H1 (cell line): ENCODE results near the gene PATL2. TPM values are rescaled to one million over a fixed set of nuclear protein-coding genes. Genes with fewer than 3 reads are reported as not detected.

Source experiments
- CTCF ChIA-PET: fragments of 300-600 bp; sonication (Branson Sonifier 250); formaldehyde crosslinking; loops from one replicate; lab custom pipeline; 2021; ENCODE audit not compliant: partially characterized antibody; lab: Charles Lee
- POLR2A ChIA-PET: fragments of 300-600 bp; sonication (Branson Sonifier 250); formaldehyde crosslinking; loops from one replicate; lab custom pipeline; 2021; ENCODE audit warnings: inconsistent platforms; ENCODE audit not compliant: partially characterized antibody; lab: Charles Lee
- DNase-seq, 2 experiments: peaks; one replicate each; pipeline versions ENCODE4 v3.0.0 to v3.0.0-alpha.2; 2010 to 2022; ENCODE audit warnings: low spot score in 2 of 2, low read depth in 1 of 2, mixed read lengths in 1 of 2
- FAIRE-seq: peaks from 2 replicates; lab custom pipeline; 2011; peaks lifted over from hg19 to GRCh38; lab: Jason Lieb, UNC
- H2AFZ ChIP-seq: 2 replicates; pipeline ENCODE4 v1.8.1; 2012; ENCODE audit warnings: low read length, inconsistent platforms
- H2AK5ac ChIP-seq: 2 replicates; pipeline ENCODE4 v1.6.1; 2013; ENCODE audit warnings: low read depth, low read length
- H2BK120ac ChIP-seq: replicated peaks from 2 replicates; pipeline ENCODE3; 2013; ENCODE audit warnings: low read depth, low read length, inconsistent platforms
- H2BK12ac ChIP-seq: 2 replicates; pipeline ENCODE4 v1.6.1; 2013; ENCODE audit warnings: low read depth, low read length
- H2BK15ac ChIP-seq: 2 replicates; pipeline ENCODE4 v1.6.1; 2013; ENCODE audit warnings: low read length
- H2BK20ac ChIP-seq: 2 replicates; pipeline ENCODE4 v1.6.1; 2013; ENCODE audit warnings: low read length
- H2BK5ac ChIP-seq: 2 replicates; pipeline ENCODE4 v1.6.1; 2013; ENCODE audit warnings: low read depth, low read length
- H3K14ac ChIP-seq: 2 replicates; pipeline ENCODE4 v1.6.1; 2013; ENCODE audit warnings: inconsistent platforms; ENCODE audit not compliant: insufficient read length
- H3K18ac ChIP-seq: 2 replicates; pipeline ENCODE4 v1.6.1; 2013; ENCODE audit warnings: low read length; ENCODE audit errors: extremely low read depth
- H3K23ac ChIP-seq: 2 replicates; pipeline ENCODE4 v1.6.1; 2013; ENCODE audit warnings: inconsistent platforms; ENCODE audit not compliant: insufficient read length
- H3K23me2 ChIP-seq: 2 replicates; pipeline ENCODE4 v1.6.1; 2013; ENCODE audit warnings: low read depth, low read length
- H3K27ac ChIP-seq: 2 replicates; pipeline ENCODE4 v1.6.1; 2011; ENCODE audit warnings: low read depth, low read length, inconsistent platforms
- H3K27me3 ChIP-seq, 4 experiments: replicated peaks in 1 of 4; 1 replicate in 1 of 4; 2 replicates in 3 of 4; pipeline versions ENCODE4 v1.6.1 to v1.8.1; 2011 to 2013; ENCODE audit warnings: low read length in 3 of 4, mild to moderate bottlenecking in 3 of 4, inconsistent platforms in 2 of 4, mixed read lengths in 2 of 4, moderate library complexity in 1 of 4; ENCODE audit not compliant: control insufficient read depth in 3 of 4, insufficient read depth in 3 of 4; ENCODE audit errors: extremely low read depth in 1 of 4
- H3K36me3 ChIP-seq, 4 experiments: 2 replicates each; pipeline versions ENCODE4 v1.6.1 to v1.8.1; 2011 to 2013; ENCODE audit warnings: mild to moderate bottlenecking in 4 of 4, low read length in 3 of 4, moderate library complexity in 2 of 4, control low read depth in 1 of 4, inconsistent platforms in 1 of 4; ENCODE audit not compliant: insufficient read depth in 4 of 4, control insufficient read depth in 2 of 4
- H3K4ac ChIP-seq: replicated peaks from 2 replicates; pipeline ENCODE3; 2013; ENCODE audit warnings: low read length, low read depth, mixed read lengths, inconsistent platforms; ENCODE audit not compliant: insufficient read length
- H3K4me1 ChIP-seq, 4 experiments: replicated peaks in 1 of 4; 1 replicate in 1 of 4; 2 replicates in 3 of 4; pipeline versions ENCODE4 v1.6.1 to v1.8.1; 2011 to 2013; ENCODE audit warnings: low read length in 3 of 4, inconsistent platforms in 2 of 4, mixed read lengths in 1 of 4; ENCODE audit not compliant: insufficient read depth in 4 of 4, control insufficient read depth in 3 of 4
- H3K4me2 ChIP-seq, 2 experiments: 2 replicates each; pipeline versions ENCODE4 v1.6.1 to v1.8.1; 2011 to 2013; ENCODE audit warnings: low read depth in 2 of 2, low read length in 2 of 2, control low read depth in 1 of 2, inconsistent platforms in 1 of 2, mild to moderate bottlenecking in 1 of 2; ENCODE audit not compliant: insufficient read depth in 1 of 2
- H3K4me3 ChIP-seq, 4 experiments: fragments of 200-600, 300-600 bp in 1 of 4; sonication (generic), shearing (Covaris generic), sonication (Bioruptor Twin) in 1 of 4; 2 replicates each; pipeline versions ENCODE4 v1.5.1 to v1.8.1; 2011 to 2016; ENCODE audit warnings: low read length in 4 of 4, low read depth in 3 of 4, control low read depth in 2 of 4, inconsistent platforms in 2 of 4, mild to moderate bottlenecking in 2 of 4, mixed read lengths in 1 of 4, moderate library complexity in 1 of 4; ENCODE audit not compliant: insufficient read depth in 2 of 4; ENCODE audit errors: extremely low read depth in 1 of 4
- H3K56ac ChIP-seq: replicated peaks from 2 replicates; pipeline ENCODE3; 2013; ENCODE audit warnings: low read depth, mild to moderate bottlenecking, mixed read lengths, low read length, inconsistent platforms; ENCODE audit not compliant: insufficient read length
- H3K79me1 ChIP-seq: 2 replicates; pipeline ENCODE4 v1.6.1; 2013; ENCODE audit warnings: low read depth, low read length, control low read depth
- H3K79me2 ChIP-seq, 2 experiments: 2 replicates each; pipeline versions ENCODE4 v1.6.1 to v1.8.1; 2012 to 2013; ENCODE audit warnings: low read length in 2 of 2, mild to moderate bottlenecking in 2 of 2, inconsistent platforms in 1 of 2; ENCODE audit not compliant: insufficient read depth in 2 of 2, control insufficient read depth in 1 of 2
- H3K9ac ChIP-seq, 4 experiments: replicated peaks in 1 of 4; 1 replicate in 1 of 4; 2 replicates in 3 of 4; pipeline versions ENCODE4 v1.6.1 to v1.8.1; 2011 to 2013; ENCODE audit warnings: low read depth in 3 of 4, low read length in 3 of 4, control low read depth in 2 of 4, mild to moderate bottlenecking in 2 of 4, moderate library complexity in 2 of 4, inconsistent platforms in 1 of 4; ENCODE audit errors: extremely low read depth in 1 of 4
- H3K9me3 ChIP-seq, 2 experiments: 2 replicates each; pipeline versions ENCODE4 v1.6.1 to v1.8.1; 2012 to 2013; ENCODE audit warnings: mild to moderate bottlenecking in 2 of 2, moderate library complexity in 2 of 2, control low read depth in 1 of 2, inconsistent platforms in 1 of 2, low read depth in 1 of 2, low read length in 1 of 2, mixed read lengths in 1 of 2; ENCODE audit not compliant: insufficient read depth in 2 of 2
- H4K20me1 ChIP-seq, 2 experiments: replicated peaks in 1 of 2; 2 replicates each; pipeline versions ENCODE3 to v1.8.1; 2011 to 2013; ENCODE audit warnings: inconsistent platforms in 2 of 2, low read length in 2 of 2, mild to moderate bottlenecking in 1 of 2; ENCODE audit not compliant: insufficient read depth in 2 of 2, control insufficient read depth in 1 of 2
- H4K5ac ChIP-seq: 2 replicates; pipeline ENCODE4 v1.6.1; 2013; ENCODE audit warnings: low read length, low read depth, mixed read lengths, inconsistent platforms; ENCODE audit not compliant: insufficient read length
- H4K8ac ChIP-seq: 2 replicates; pipeline ENCODE4 v1.8.0; 2013; ENCODE audit warnings: mild to moderate bottlenecking, moderate library complexity, low read length, inconsistent platforms; ENCODE audit not compliant: insufficient read depth; ENCODE audit errors: extremely low read depth
- H4K91ac ChIP-seq: replicated peaks from 2 replicates; pipeline ENCODE3; 2013; ENCODE audit warnings: low read length, mixed read lengths, inconsistent platforms; ENCODE audit not compliant: insufficient read length
- CHD1 ChIP-seq: IDR thresholded peaks from 2 replicates; pipeline ENCODE4 v1.6.1; 2012; ENCODE audit warnings: low read depth, low read length, improper control_type of control experiment
- CHD2 ChIP-seq: IDR thresholded peaks from 2 replicates; pipeline ENCODE4 v1.6.1; 2012; ENCODE audit warnings: low read length, improper control_type of control experiment
- GTF2F1 ChIP-seq: IDR thresholded peaks from 2 replicates; pipeline ENCODE4 v1.6.1; 2012; ENCODE audit warnings: low read depth, low read length, improper control_type of control experiment, borderline replicate concordance
- MAFK ChIP-seq: IDR thresholded peaks from 2 replicates; pipeline ENCODE4 v1.6.1; 2012; ENCODE audit warnings: low read depth, mild to moderate bottlenecking, improper control_type of control experiment, low read length
- SAP30 ChIP-seq: fragments of 300-600 bp; sonication (generic); IDR thresholded peaks from 2 replicates; pipeline ENCODE4 v1.7.1; 2012; ENCODE audit warnings: low read length, moderate library complexity, mild to moderate bottlenecking, inconsistent platforms; ENCODE audit not compliant: insufficient read depth, insufficient replicate concordance
- whole genome bisulfite sequencing, 2 experiments: shearing (Covaris generic) in 1 of 2; methylation state at CpG; one replicate each; pipeline versions ENCODE4 v1.1.6 to v1.1.7; 2013 to 2015; ENCODE audit warnings: low lambda C conversion rate in 2 of 2, mixed read lengths in 2 of 2, inconsistent platforms in 1 of 2, low coverage in 1 of 2, missing lambda C conversion rate in 1 of 2; ENCODE audit not compliant: insufficient replicate concordance in 2 of 2, insufficient coverage in 1 of 2, insufficient read length in 1 of 2; ENCODE audit errors: extremely low coverage in 1 of 2, missing lambda C conversion rate in 1 of 2; 5-methylcytosine and 5-hydroxymethylcytosine counted together
- polyA plus RNA-seq, 7 experiments: library from polyadenylated mRNA; depleted of rRNA in 3 of 7; stranded (reverse) in 5 of 7; unstranded in 2 of 7; fragments of >200 nt in 5 of 7; fragments of 200-250 nt in 2 of 7; gene quantifications; 1 replicate in 5 of 7; 2 replicates in 1 of 7; 4 replicates in 1 of 7; pipeline versions ENCODE4 v1.2.1 to v1.2.3, GENCODE V29; 2011 to 2013; ENCODE audit warnings: missing spikeins in 2 of 7, mixed read lengths in 2 of 7
- total RNA-seq: library from RNA; stranded (reverse); fragmentation: NEBNext Ultra II Directional; extraction: Animal tissue kit (Norgen Biotek cat#: 25700); gene quantifications from 2 replicates; pipeline ENCODE4 v1.2.1, GENCODE V29; 2021

Gene PATL2
- total and polyA plus RNA-seq, 2 of the 8 experiments (the other 6 are each of a cell fraction or from before 2014, with no cell fraction given) = 0.65 to 1.3 TPM

DNA sequence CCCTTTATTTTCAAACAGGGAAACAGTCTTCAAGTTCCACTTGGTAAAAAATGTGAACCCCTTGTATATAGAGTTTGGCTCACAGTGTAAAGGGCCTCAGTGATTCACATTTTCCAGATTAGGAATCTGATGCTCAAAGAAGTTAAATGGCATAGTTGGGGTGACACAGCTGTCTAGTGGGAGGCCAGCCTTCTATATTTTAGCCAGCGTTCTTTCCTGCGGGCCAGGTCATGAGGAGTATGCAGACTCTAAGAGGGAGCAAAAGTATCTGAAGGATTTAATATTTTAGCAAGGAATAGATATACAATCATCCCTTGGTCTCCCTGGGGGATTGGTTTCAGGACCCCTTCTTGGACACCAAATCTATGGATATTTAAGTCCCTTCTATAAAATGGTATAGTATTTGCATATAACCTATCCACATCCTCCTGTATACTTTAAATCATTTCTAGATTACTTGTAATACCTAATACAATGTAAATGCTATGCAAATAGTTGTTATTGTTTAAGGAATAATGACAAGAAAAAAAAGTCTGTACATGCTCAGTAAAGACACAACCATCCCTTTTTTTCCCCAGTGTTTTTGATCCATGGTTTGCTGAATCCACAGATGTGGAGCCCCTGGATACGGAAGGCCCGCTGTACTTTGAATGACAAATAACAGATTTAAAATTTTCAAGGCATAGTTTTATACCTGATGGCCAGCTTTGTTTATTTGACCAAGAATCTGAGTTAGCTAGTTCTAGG, 7.2 kb upstream of the PATL2 start:
- no peak for FAIRE-seq
- Histone ChIP-seq H3K9ac (no peak overlapping the region), H2AFZ (no peak overlapping the region), H3K9me3 (no peaks in the 10 kb centered on the region), H3K56ac (no peak overlapping the region)
- WGBS, 2 experiments = 68% methylated on average over 4 of the region's 4 CpGs; no CpG with 5 or more reads in 1 of the 2 experiments
- TF ChIP-seq SAP30 (no peak), MAFK (no peak), CHD1 (no peak), CHD2 (no peak), GTF2F1 (no peak)
- TF ChIP-seq, all 59 proteins: peak for 0
- Histone ChIP-seq H2BK15ac (no peak overlapping the region), H2BK12ac (no peak overlapping the region), H3K36me3 (peaks cover 2 to 25% (median 18%) of the 10 kb centered on the region in 4 experiments; a peak in 6 of 8 replicates), H2BK120ac (no peak overlapping the region), H3K23me2 (no peaks in the 10 kb centered on the region), H3K27me3 (no peaks in the 10 kb centered on the region), H2AK5ac (no peak overlapping the region), H3K79me2 (peaks cover 0 to 5% of the 10 kb centered on the region in 2 experiments; a peak in 1 of 4 replicates), H2BK20ac (no peak overlapping the region), H3K18ac (no peak overlapping the region), H3K4me2 (no peak overlapping the region), H3K23ac (no peak overlapping the region), H3K4ac (no peak overlapping the region), H3K27ac (no peak overlapping the region), H3K4me1 (no peaks in the 10 kb centered on the region; a peak in 1 of 7 replicates), H4K20me1 (no peaks in the 10 kb centered on the region), H4K8ac (no peak overlapping the region), H4K5ac (no peak overlapping the region), H3K79me1 (no peaks in the 10 kb centered on the region), H4K91ac (no peak overlapping the region), H3K14ac (no peak overlapping the region), H3K4me3 (no peak overlapping the region), H2BK5ac (no peak overlapping the region)
- no peak for DNase-seq
- ChIA-PET POLR2A (interaction anchor here (1.3 kb wide), 1 partner anchor 9 kb away, joined by 3 read pairs; no protein-coding TSS in a partner anchor), CTCF (no interaction called here)
